Sigmoid colon (tissue), 7 donors: ENCODE measurements around the gene MRGPRX2. TPM values are rescaled to one million over a fixed set of nuclear protein-coding genes. Genes with fewer than 3 reads are reported as not detected.

Experiments
- DNase-seq: peaks from one replicate; pipeline ENCODE4 v3.0.0-alpha.2; 2019
- H3K27ac ChIP-seq, 4 donors: fragments of 200-600 bp; sonication (generic); one replicate each; pipeline ENCODE4 v1.5.1; 2016 to 2019; ENCODE audit warnings: mild to moderate bottlenecking in 1 of 4
- H3K27me3 ChIP-seq, 3 donors: fragments of 200-600 bp; sonication (generic); one replicate each; pipeline ENCODE4 v1.5.1; 2019; ENCODE audit warnings: mild to moderate bottlenecking in 1 of 3
- H3K36me3 ChIP-seq, 4 donors: fragments of 200-600 bp; sonication (generic); one replicate each; pipeline ENCODE4 v1.5.1; 2016 to 2019
- H3K4me1 ChIP-seq, 4 donors: fragments of 200-600 bp; sonication (generic); one replicate each; pipeline ENCODE4 v1.5.1; 2017 to 2019
- H3K4me3 ChIP-seq, 4 donors: fragments of 200-600 bp; sonication (generic); one replicate each; pipeline ENCODE4 v1.5.1; 2017 to 2019; ENCODE audit warnings: mild to moderate bottlenecking in 2 of 4, moderate library complexity in 1 of 4
- H3K9me3 ChIP-seq, 4 donors: fragments of 200-600 bp in 3 of 4; sonication (generic) in 3 of 4; one replicate each; pipeline versions ENCODE4 v1.5.1 to v1.6.1; 2013 to 2019
- CTCF ChIP-seq, 4 experiments: fragments of 450-650 bp in 3 of 4; fragments of 200-600 bp in 1 of 4; IDR thresholded peaks; one replicate each; pipeline ENCODE4 v1.5.1; 2016 to 2019; ENCODE audit warnings: antibody characterized with exemption in 4 of 4, mild to moderate bottlenecking in 3 of 4, moderate library complexity in 2 of 4
- EP300 ChIP-seq, 4 donors: sonication (generic); formaldehyde crosslinking; IDR thresholded peaks; one replicate each; pipeline ENCODE4 v1.6.1; 2017; ENCODE audit warnings: antibody characterized with exemption in 4 of 4
- POLR2A ChIP-seq, 2 donors: fragments of 450-650 bp; IDR thresholded peaks; one replicate each; pipeline ENCODE4 v1.6.1; 2016; ENCODE audit warnings: antibody characterized with exemption in 2 of 2, mild to moderate bottlenecking in 2 of 2, moderate library complexity in 2 of 2
- POLR2AphosphoS5 ChIP-seq, 4 donors: sonication (generic); formaldehyde crosslinking; IDR thresholded peaks; one replicate each; pipeline ENCODE4 v1.6.1; 2017; ENCODE audit warnings: antibody characterized with exemption in 4 of 4
- WGBS, 2 donors: extraction: QIAGEN DNeasy Blood & Tissue Kit; methylation state at CpG; one replicate each; pipeline ENCODE4 v1.1.7; 2013; 5-methylcytosine and 5-hydroxymethylcytosine counted together
- intact Hi-C: fragments of 100-400 bp; cut with DNase I; formaldehyde crosslinking; loops from one replicate; pipeline ENCODE4 v1.15.1; 2023
- polyA plus RNA-seq, 3 donors: library from polyadenylated mRNA; stranded (reverse); fragments of 200-250 nt; gene quantifications; one replicate each; pipeline ENCODE4 v1.2.3, GENCODE V29; 2013
- total RNA-seq, 4 donors: library from RNA; depleted of rRNA; stranded (reverse); fragments of >200 nt; gene quantifications; one replicate each; pipeline ENCODE4 v1.1.0, GENCODE V29; 2016
- donor health status: healthy with polysubstance abuse.
- donor health status: Bipolar disorder and iron deficiency.
- donor health status: healthy.

MRGPRX2 gene
- total and polyA plus RNA-seq, 7 donors: not detected

GRCh38 chr11:19101796-19102520 is 41.4 kb upstream of the MRGPRX2 start:
- TF ChIP-seq EP300 (IDR thresholded peaks at IDR 0.05): no peak
- TF ChIP-seq POLR2A (IDR thresholded peaks at IDR 0.05): no peak
- TF ChIP-seq CTCF (IDR thresholded peaks at IDR 0.05): no peak
- TF ChIP-seq POLR2AphosphoS5 (IDR thresholded peaks at IDR 0.05): no peak

GRCh38 chr11:19100885-19101284 is 40.4 kb upstream of the MRGPRX2 start:
- WGBS, 2 donors: 91 to 92% methylated on average over 4 of the region's 4 CpGs
- no peaks in the 10 kb centered on the region for H3K9me3 ChIP-seq
- intact Hi-C loops: no loop called here

More at GRCh38 chr11:19101796-19102520, 41.4 kb upstream of the MRGPRX2 start:
- Histone ChIP-seq H3K27me3 (no peaks in the 10 kb centered on the region), H3K27ac (no peak overlapping the region), H3K9me3 (no peaks in the 10 kb centered on the region), H3K4me1 (no peaks in the 10 kb centered on the region), H3K4me3 (no peak overlapping the region), H3K36me3 (no peaks in the 10 kb centered on the region)
- 7 to 40% methylated on average over 4 of the region's 4 CpGs for WGBS, 2 donors
- no peak for DNase-seq
- intact Hi-C loops: no loop called here

GRCh38 chr11:19099093-19099492 is 38.6 kb upstream of the MRGPRX2 start:
- no peaks in the 10 kb centered on the region for H3K36me3 ChIP-seq
- peaks cover 0 to 6% (median 0%) of the 10 kb centered on the region in 3 donors for H3K27me3 ChIP-seq
- intact Hi-C loops: no loop called here
- TF ChIP-seq POLR2A (IDR thresholded peaks at IDR 0.05) (no peak), EP300 (IDR thresholded peaks at IDR 0.05) (no peak), CTCF (IDR thresholded peaks at IDR 0.05) (no peak), POLR2AphosphoS5 (IDR thresholded peaks at IDR 0.05) (no peak)
- H3K27ac ChIP-seq: no peak overlapping the region
- DNase-seq: no peak
- 64 to 77% methylated on average over 3 of the region's 3 CpGs for WGBS, 2 donors
- no peak overlapping the region for H3K4me3 ChIP-seq
- no peaks in the 10 kb centered on the region for H3K9me3 ChIP-seq
- no peaks in the 10 kb centered on the region for H3K4me1 ChIP-seq

More at GRCh38 chr11:19100885-19101284, 40.4 kb upstream of the MRGPRX2 start:
- H3K4me1 ChIP-seq: no peaks in the 10 kb centered on the region
- no peak for DNase-seq
- no peak overlapping the region for H3K4me3 ChIP-seq
- peaks cover 0 to 1% (median 0%) of the 10 kb centered on the region in 3 donors for H3K27me3 ChIP-seq
- no peaks in the 10 kb centered on the region for H3K36me3 ChIP-seq
- no peak overlapping the region for H3K27ac ChIP-seq
- TF ChIP-seq CTCF (IDR thresholded peaks at IDR 0.05) (no peak), EP300 (IDR thresholded peaks at IDR 0.05) (no peak), POLR2AphosphoS5 (IDR thresholded peaks at IDR 0.05) (no peak), POLR2A (IDR thresholded peaks at IDR 0.05) (no peak)

- H3K27ac ChIP-seq: no peak overlapping the region
- no peaks in the 10 kb centered on the region for H3K36me3 ChIP-seq
- 5 to 35% methylated on average over 2 of the region's 2 CpGs for WGBS, 2 donors
- no peak for DNase-seq
- H3K4me1 ChIP-seq: no peaks in the 10 kb centered on the region
- no peak overlapping the region for H3K4me3 ChIP-seq
- H3K27me3 ChIP-seq: peaks cover 0 to 6% (median 0%) of the 10 kb centered on the region in 3 donors
- intact Hi-C loops: no loop called here
- no peaks in the 10 kb centered on the region for H3K9me3 ChIP-seq
- no peak for TF ChIP-seq CTCF (IDR thresholded peaks at IDR 0.05)
- no peak for TF ChIP-seq POLR2A (IDR thresholded peaks at IDR 0.05)
- TF ChIP-seq EP300 (IDR thresholded peaks at IDR 0.05): no peak
- TF ChIP-seq POLR2AphosphoS5 (IDR thresholded peaks at IDR 0.05): no peak
These were observed 34.3 kb upstream of the MRGPRX2 start for GRCh38 chr11:19094859-19095258.
